HG02840 (cell line): ENCODE data around the gene RPS6KB1.
"Not testable (repeated sequence)": the region's sequence is repeated elsewhere in the genome, so short reads cannot be mapped to it uniquely, and the experiment has no call there.

Experiments
- ATAC-seq: cut with Tn5 transposase; IDR thresholded peaks from one replicate; pipeline ENCODE4 v1.9.1; 2021; ENCODE audit warnings: mild to moderate bottlenecking, moderate library complexity, moderate number of reproducible peaks; ENCODE audit not compliant: unreplicated experiment, low FRiP score

The RPS6KB1 gene

GRCh38 chr17:59930768-59931167 lies 37.8 kb downstream of the RPS6KB1 start:
- not testable (repeated sequence) for ATAC-seq

DNA sequence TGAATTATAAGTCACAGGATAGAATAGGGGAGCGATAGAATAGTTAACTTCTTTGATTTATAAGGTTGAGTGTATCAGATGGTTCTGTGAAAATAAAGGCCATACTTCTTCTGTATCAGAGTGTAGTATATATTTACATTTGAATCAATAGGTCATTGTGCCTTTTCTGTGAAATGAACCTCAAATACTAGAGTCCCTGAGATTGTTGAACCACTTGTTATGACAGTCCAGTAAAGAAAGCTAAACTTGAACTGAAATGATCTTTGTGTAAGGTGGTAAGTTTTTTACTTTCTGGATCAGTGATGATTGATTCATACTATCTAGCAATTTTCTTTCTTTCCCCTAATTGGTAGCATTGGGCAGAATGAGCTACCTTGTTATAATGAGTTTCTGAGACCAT lies 40.4 kb downstream of the RPS6KB1 start:
- not testable (repeated sequence) for ATAC-seq

DNA sequence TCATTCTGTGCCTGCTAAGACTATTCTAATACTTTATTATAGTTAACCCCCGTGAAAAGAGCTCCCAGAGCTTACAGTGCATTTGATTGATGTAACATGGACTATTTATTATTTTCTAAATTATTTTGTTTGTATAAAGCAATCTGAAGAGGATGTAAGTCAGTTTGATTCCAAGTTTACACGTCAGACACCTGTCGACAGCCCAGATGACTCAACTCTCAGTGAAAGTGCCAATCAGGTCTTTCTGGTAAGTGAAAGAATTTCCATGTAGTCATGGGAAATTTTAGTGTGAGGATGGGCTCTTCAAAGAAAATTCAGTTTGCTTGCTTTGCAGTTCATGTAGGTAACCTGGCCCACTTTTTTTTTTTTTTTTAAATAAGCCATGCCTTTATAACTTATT lies 47.8 kb downstream of the RPS6KB1 start:
- ATAC-seq = not testable (repeated sequence)

GRCh38 chr17:59941131-59941530 lies 48.2 kb downstream of the RPS6KB1 start:
- ATAC-seq = no peak

DNA sequence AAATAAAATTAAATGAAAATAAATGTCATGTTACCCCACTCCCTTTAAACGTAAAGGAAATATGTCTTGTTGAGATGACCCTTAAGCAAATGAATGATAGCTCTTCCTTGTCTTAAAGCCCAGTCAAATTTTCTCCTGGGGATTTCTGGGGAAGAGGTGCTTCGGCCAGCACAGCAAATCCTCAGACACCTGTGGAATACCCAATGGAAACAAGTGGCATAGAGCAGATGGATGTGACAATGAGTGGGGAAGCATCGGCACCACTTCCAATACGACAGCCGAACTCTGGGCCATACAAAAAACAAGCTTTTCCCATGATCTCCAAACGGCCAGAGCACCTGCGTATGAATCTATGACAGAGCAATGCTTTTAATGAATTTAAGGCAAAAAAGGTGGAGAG lies 53.5 kb downstream of the RPS6KB1 start:
- not testable (repeated sequence) for ATAC-seq

DNA sequence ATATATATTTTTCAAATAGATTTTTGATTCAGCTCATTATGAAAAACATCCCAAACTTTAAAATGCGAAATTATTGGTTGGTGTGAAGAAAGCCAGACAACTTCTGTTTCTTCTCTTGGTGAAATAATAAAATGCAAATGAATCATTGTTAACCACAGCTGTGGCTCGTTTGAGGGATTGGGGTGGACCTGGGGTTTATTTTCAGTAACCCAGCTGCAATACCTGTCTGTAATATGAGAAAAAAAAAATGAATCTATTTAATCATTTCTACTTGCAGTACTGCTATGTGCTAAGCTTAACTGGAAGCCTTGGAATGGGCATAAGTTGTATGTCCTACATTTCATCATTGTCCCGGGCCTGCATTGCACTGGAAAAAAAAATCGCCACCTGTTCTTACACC lies 54.4 kb downstream of the RPS6KB1 start:
- not testable (repeated sequence) for ATAC-seq

GRCh38 chr17:59950049-59950448 lies 57.1 kb downstream of the RPS6KB1 start:
- ATAC-seq = no peak

DNA sequence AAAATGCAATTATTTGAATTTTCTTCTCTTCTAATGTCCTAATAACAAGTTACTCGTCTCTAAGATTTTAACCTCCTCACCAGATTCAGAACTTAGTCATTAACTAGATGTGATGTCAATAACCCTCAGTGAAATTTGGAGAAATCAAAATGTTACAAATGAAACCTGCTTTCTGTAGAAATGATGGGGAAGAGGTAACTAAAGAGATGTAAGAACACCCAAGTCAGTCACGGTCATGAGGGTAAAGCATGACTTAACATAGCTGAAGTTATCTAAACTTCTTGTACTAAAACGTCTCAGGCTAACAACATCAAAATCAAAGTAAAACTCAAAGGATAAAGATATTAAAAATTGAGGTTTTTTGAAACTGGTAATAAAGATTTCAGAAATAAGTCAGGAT lies 61.9 kb downstream of the RPS6KB1 start:
- ATAC-seq = no peak

GRCh38 chr17:59959574-59959973 lies 66.7 kb downstream of the RPS6KB1 start:
- ATAC-seq = not testable (repeated sequence)

DNA sequence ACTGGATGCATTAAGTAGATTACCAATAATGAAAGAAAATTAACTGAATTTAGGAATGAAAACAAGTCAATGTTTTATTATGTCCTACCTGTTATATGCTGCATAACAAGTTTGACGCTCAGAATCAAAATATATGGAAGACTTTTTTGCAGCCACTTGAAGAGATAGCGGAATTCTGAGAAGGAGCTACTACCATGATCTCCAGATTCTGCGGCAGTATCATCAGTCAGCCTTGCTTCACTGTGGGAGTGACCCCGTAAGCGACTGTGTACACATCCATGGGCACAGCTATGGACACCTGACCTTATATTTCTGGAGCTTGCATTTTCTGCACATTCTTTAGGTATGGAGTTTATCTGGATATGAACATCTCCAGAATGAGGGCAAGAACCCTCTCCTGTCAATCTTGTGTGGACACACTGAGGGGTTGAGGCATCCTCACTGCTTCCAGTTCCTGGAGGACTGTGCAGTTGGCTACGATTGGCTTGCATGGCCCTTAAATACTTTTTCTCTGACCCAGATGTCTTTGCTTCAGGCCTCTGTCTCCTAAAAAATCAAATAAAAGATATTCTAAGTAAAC lies 69.9 kb downstream of the RPS6KB1 start:
- no peak for ATAC-seq

DNA sequence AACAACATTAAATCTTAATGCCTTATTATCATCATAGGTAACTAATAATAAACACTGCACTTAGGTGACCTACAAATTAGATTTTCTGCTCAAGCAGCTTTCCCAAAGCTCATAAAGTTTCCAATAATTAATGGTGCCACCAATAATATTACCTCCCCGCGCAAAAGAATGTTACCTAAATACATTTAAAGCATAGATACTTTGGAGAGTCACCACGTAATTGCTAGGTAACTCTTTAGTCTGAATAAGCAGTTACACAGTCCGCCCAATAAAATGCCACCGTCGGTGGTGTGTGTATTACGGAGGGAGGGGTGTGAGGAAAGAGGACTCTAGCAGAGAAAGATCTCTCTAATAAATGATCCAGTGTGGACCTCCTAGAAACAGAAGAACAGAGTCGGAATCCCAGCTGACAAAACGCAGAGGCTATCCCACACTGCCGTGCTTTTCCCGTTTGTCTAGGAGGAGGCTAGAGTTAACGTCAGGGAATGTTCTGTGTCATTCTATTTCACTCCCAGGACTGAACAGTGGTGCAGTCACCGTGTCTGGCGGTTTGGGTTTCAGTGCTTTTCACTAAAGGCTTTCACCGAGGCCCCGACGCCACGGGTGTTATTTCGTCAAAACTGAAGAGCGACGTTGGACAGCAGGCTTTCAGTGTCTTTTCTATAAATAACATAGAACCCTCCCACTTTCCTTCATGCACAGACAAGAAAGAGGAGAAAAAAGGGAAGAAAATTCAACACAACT lies 71.0 kb downstream of the RPS6KB1 start:
- ATAC-seq = no peak

- no peak for ATAC-seq
Measured at GRCh38 chr17:59964482-59965328, 71.8 kb downstream of the RPS6KB1 start, which contains the start of gene RNFT1. Gene RNFT1 (minus strand): TSS chr17:59964740. CDS start chr17:59964663, 77 bp downstream.

DNA sequence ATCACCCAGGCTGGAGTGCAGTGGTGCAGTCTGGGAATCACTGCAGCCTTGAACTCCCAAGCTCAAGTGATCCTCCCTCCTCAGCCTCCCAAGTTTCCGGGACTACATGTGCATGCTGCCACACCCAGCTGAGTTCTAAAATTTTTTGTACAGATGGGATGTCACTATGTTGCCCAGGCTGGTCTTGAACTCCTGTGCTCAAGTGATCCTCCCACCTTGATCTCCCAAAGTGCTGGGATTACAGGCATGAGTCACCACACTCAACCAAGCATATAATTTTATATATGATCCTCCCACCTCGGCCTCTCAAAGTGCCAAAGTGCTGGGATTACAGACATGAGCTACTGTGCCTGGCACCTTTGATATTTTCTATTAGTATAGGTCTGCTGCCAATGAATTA lies 78.8 kb downstream of the RPS6KB1 start:
- not testable (repeated sequence) for ATAC-seq

GRCh38 chr17:59972778-59973177 lies 79.9 kb downstream of the RPS6KB1 start:
- no peak for ATAC-seq

GRCh38 chr17:59973483-59973882 lies 80.6 kb downstream of the RPS6KB1 start:
- ATAC-seq = not testable (repeated sequence)

GRCh38 chr17:59975166-59975565 lies 82.2 kb downstream of the RPS6KB1 start:
- ATAC-seq = not testable (repeated sequence)

- ATAC-seq = not testable (repeated sequence)
Measured at GRCh38 chr17:59996608-59997007, 103.7 kb downstream of the RPS6KB1 start.
